GM12878 (cell line): ENCODE measurements around the gene MCM3AP. TPM values are rescaled to one million over a fixed set of nuclear protein-coding genes. Genes with fewer than 3 reads are reported as not detected.

Experiments used
- CBX3 ChIP-seq: fragments of 200-600 bp; sonication (generic); IDR thresholded peaks from 2 replicates; pipeline ENCODE4 v1.6.1; 2016; ENCODE audit warnings: low read depth, borderline replicate concordance
- CHD1 ChIP-seq: IDR thresholded peaks from 2 replicates; pipeline ENCODE4 v1.6.1; 2012; ENCODE audit warnings: low read depth, low read length, improper control_type of control experiment
- CUX1 ChIP-seq: IDR thresholded peaks from 2 replicates; pipeline ENCODE4 v1.6.1; 2012; ENCODE audit warnings: improper control_type of control experiment, low read depth, low read length; ENCODE audit not compliant: insufficient replicate concordance
- E2F8 ChIP-seq: fragments of 450-650 bp; IDR thresholded peaks from 2 replicates; pipeline ENCODE4 v1.6.1; 2018; ENCODE audit warnings: mild to moderate bottlenecking, low read depth, moderate library complexity; ENCODE audit not compliant: partially characterized antibody
- HDAC2 ChIP-seq: fragments of 200-600 bp; sonication (generic); IDR thresholded peaks from 2 replicates; pipeline ENCODE4 v1.6.1; 2017
- HDAC6 ChIP-seq: fragments of 200-600 bp; sonication (generic); IDR thresholded peaks from one replicate; pipeline ENCODE4 v1.8.0; 2017; ENCODE audit warnings: antibody characterized with exemption; ENCODE audit not compliant: unreplicated experiment
- MTA3 ChIP-seq: IDR thresholded peaks from 2 replicates; pipeline ENCODE4 v1.6.1; 2012; ENCODE audit warnings: low read length, inconsistent platforms, borderline replicate concordance
- MYB ChIP-seq: fragments of 150-350 bp; IDR thresholded peaks from 2 replicates; pipeline ENCODE4 v1.6.1; 2014; ENCODE audit warnings: mild to moderate bottlenecking, low read depth, low read length, borderline replicate concordance
- PAX8 ChIP-seq: fragments of 450-650 bp; IDR thresholded peaks from 2 replicates; pipeline ENCODE4 v1.6.1; 2017; ENCODE audit warnings: mild to moderate bottlenecking, moderate library complexity
- PML ChIP-seq: IDR thresholded peaks from 2 replicates; pipeline ENCODE4 v1.6.1; 2012; ENCODE audit warnings: low read length, inconsistent platforms
- SRF ChIP-seq, 2 experiments: IDR thresholded peaks; 2 replicates each; pipeline ENCODE4 v1.6.1; 2011; ENCODE audit warnings: low read depth in 2 of 2, low read length in 2 of 2, mild to moderate bottlenecking in 1 of 2, moderate library complexity in 1 of 2
- STAT1 ChIP-seq: fragments of 450-650 bp; conservative IDR thresholded peaks from 2 replicates; pipeline ENCODE4 v1.6.1; 2014; ENCODE audit warnings: antibody characterized with exemption, mild to moderate bottlenecking
- TCF12 ChIP-seq: IDR thresholded peaks from 2 replicates; pipeline ENCODE4 v1.6.1; 2011; ENCODE audit warnings: low read depth, mild to moderate bottlenecking, low read length
- TCF3 ChIP-seq: IDR thresholded peaks from 2 replicates; pipeline ENCODE4 v1.6.1; 2012; ENCODE audit warnings: low read depth, mild to moderate bottlenecking, low read length, borderline replicate concordance; ENCODE audit not compliant: insufficient read depth
- ZNF274 ChIP-seq: IDR thresholded peaks from one replicate; pipeline ENCODE4 v1.8.0; 2011; ENCODE audit not compliant: insufficient read length, insufficient read depth
- polyA plus RNA-seq, 11 experiments: library from polyadenylated mRNA; depleted of rRNA in 4 of 11; unstranded in 6 of 11; stranded (reverse) in 5 of 11; fragments of >200 nt; fragmentation: Nextera tagmentation in 4 of 11; fragmentation: Illumina TruSeq in 1 of 11; extraction: Ambion mirVana in 4 of 11; extraction: Trizol in 1 of 11; gene quantifications; 1 replicate in 1 of 11; 2 replicates in 10 of 11; pipeline versions ENCODE4 v1.2.1 to v1.2.3, GENCODE V29; 2011 to 2016; ENCODE audit warnings: inconsistent platforms in 2 of 11, missing spikeins in 2 of 11, low read depth in 1 of 11
- total RNA-seq, 4 experiments: library from RNA; depleted of rRNA in 3 of 4; stranded (reverse); fragments of >200 nt in 3 of 4; fragmentation: Illumina TruSeq in 1 of 4; extraction: Trizol in 1 of 4; gene quantifications; 2 replicates each; pipeline versions ENCODE4 v1.2.1 to v1.2.3, GENCODE V29; 2013 to 2021
- TF ChIP-seq, protein P1 (sequence below): fragments of 450-650 bp; IDR thresholded peaks from 2 replicates; pipeline ENCODE4 v1.6.1; 2017; ENCODE audit warnings: mild to moderate bottlenecking, moderate library complexity

MCM3AP gene
- total and polyA plus RNA-seq, 10 of the 15 experiments (the other 5 are each of a cell fraction or from before 2014, with no cell fraction given): 6.1 to 95.7 (median 47.0) TPM

DNA sequence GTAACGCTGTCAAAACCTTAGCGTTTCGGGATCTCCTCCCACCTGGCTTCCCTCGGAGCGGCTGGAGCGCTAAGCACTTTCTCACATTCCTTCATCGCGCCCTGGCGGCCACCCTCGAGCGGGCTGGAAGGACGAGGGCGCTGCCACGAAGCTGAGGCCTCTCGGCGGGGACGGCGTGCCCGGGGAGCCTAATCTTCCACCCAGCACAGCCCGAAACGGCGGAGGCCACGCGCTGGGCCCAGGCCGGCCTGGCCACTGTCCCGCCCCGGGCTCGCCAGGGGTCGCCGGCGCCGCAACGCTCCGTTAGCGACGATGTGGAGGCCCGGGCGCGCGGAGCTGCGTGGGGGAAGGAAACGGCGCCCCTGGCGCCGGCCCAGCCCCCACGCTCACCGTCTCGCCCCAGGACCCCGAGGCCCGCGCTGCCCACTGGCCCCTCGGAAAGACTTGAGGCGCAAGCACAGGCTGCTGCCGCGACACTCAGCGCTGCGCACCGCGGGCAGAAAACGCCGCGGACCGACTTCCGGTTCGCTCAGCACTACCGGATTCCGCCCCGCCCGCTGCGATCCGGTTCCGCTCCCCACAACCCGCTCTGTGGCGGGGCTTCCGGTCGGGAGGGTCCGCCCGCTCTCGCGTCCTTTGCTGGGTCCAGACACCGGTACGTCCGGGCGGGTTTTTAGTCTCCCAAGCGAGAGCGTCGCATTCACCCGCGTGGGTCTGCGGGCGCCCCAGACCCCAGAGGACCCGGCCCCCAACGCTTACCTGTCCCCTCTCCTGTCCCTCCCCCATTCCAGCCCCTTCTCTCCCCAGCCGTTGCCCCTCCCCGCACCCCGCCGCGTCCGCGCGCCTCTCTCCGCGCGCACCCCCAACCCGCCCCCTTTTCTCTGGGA is 593 bp upstream of the MCM3AP start, which contains the start of gene YBEY (continued):
- TF ChIP-seq, protein P1, sequence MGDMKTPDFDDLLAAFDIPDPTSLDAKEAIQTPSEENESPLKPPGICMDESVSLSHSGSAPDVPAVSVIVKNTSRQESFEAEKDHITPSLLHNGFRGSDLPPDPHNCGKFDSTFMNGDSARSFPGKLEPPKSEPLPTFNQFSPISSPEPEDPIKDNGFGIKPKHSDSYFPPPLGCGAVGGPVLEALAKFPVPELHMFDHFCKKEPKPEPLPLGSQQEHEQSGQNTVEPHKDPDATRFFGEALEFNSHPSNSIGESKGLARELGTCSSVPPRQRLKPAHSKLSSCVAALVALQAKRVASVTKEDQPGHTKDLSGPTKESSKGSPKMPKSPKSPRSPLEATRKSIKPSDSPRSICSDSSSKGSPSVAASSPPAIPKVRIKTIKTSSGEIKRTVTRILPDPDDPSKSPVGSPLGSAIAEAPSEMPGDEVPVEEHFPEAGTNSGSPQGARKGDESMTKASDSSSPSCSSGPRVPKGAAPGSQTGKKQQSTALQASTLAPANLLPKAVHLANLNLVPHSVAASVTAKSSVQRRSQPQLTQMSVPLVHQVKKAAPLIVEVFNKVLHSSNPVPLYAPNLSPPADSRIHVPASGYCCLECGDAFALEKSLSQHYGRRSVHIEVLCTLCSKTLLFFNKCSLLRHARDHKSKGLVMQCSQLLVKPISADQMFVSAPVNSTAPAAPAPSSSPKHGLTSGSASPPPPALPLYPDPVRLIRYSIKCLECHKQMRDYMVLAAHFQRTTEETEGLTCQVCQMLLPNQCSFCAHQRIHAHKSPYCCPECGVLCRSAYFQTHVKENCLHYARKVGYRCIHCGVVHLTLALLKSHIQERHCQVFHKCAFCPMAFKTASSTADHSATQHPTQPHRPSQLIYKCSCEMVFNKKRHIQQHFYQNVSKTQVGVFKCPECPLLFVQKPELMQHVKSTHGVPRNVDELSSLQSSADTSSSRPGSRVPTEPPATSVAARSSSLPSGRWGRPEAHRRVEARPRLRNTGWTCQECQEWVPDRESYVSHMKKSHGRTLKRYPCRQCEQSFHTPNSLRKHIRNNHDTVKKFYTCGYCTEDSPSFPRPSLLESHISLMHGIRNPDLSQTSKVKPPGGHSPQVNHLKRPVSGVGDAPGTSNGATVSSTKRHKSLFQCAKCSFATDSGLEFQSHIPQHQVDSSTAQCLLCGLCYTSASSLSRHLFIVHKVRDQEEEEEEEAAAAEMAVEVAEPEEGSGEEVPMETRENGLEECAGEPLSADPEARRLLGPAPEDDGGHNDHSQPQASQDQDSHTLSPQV: 0 out of 2 replicates have a peak, but pooled peaks have one; percentile 47
- no peak for TF ChIP-seq CHD1
- TF ChIP-seq STAT1: peak; percentile 79; the same call in 1 of the 2 replicates
- TF ChIP-seq HDAC6: peak; percentile 29
- peak in 1 of 2 experiments; percentile 77; a peak in 1 of 4 replicates for TF ChIP-seq SRF (IDR thresholded peaks at IDR 0.05; ENCODE audit: low read depth in 2 of 2, low read length in 2 of 2)
- no peak for TF ChIP-seq CBX3
- peak; percentile 20 for TF ChIP-seq E2F8
- TF ChIP-seq TCF3: 0 out of 2 replicates have a peak, but pooled peaks have one; percentile 39
- peak; percentile 74 for TF ChIP-seq TCF12
- no peak for TF ChIP-seq MYB
- peak; percentile 50; the same call in 1 of the 2 replicates for TF ChIP-seq PML
- TF ChIP-seq MTA3: no peak
- no peak for TF ChIP-seq ZNF274
- no peak for TF ChIP-seq PAX8
- no peak for TF ChIP-seq HDAC2
- no peak for TF ChIP-seq CUX1
